A204.1 (cell line): ENCODE measurements around the gene HELZ.

Experiments
- FAIRE-seq: peaks from 2 replicates; lab custom pipeline; 2012; peaks lifted over from hg19 to GRCh38; lab: Jason Lieb, UNC

Gene HELZ

DNA sequence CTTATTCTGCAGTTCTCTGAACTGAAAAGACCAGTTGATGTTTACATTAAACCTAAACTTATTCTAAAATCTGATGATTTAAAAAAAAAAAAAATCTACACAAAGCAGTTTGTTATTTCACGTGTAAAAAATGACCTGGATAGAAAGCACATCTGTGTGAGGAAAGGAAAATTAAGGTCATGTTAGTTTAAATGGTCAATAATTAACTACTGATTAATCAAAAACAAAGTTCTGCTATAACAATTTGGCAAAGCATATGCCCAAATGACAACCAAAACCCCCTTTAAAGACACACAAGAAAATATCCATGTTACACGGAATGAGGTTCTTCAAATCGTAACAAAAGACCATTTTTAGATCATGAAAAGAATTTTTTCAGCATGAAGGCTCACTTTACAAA is 170.2 kb downstream of the HELZ start:
- no peak for FAIRE-seq

DNA sequence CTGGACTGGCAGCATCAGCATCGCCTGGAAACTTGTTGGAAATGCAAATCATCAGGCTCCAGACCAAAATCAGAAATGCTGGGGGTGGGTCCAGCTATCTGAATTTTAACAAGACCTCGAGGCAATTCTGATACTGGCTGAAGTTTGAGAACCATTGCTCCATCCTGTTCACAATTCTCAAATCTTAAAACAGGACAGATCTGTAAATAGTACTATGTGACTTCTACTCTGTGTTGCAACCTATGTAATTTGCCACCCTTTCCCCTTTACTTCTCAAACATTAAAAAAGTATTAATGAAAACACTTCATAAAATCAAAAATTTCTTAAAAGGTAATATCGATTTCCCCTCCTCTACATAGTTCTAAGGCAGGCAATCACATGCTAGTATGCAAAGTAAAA is 172.1 kb downstream of the HELZ start:
- FAIRE-seq = no peak

DNA sequence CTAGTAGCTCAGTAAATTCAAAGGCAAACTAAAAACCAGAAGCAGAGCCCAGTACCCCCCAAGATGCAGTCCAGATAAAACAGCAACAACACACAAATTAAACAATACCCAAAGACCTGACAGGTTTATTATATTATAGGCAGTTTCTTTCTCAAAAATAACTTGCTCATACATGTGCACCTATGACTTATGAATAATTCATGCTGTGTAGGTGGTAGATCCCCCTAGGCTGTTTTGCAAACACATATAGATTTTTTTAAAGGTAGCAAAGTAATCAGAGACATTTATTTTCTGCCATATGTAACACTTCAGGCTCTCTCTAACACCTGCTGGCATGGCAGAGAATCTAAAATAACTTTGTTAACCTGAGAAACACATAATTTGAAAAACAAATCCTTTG is 173.4 kb downstream of the HELZ start:
- FAIRE-seq = no peak

DNA sequence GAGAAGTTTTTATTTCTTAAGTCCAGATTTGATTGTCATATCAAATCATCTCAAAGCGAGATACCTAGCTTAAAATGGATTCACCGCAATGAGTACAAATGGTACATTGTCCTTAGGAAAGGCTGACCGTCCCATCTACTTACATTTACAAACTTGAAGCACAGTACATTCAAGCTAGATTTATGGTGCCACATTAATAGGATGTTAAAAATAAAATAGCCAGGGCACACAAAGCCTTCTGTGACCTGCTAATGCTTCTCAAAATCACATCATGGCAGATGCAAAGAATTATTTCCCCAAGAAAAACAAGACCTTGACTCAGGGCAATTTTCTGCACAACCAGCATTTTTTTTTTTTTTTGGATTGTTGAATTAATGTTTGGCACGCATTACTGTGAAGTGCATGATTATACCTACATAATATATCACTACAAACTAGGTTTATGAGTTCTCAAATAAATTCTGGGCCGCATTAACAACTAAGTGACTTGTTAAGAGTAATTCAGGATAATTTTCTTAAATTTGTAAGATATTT is 175.3 kb downstream of the HELZ start:
- no peak for FAIRE-seq

DNA sequence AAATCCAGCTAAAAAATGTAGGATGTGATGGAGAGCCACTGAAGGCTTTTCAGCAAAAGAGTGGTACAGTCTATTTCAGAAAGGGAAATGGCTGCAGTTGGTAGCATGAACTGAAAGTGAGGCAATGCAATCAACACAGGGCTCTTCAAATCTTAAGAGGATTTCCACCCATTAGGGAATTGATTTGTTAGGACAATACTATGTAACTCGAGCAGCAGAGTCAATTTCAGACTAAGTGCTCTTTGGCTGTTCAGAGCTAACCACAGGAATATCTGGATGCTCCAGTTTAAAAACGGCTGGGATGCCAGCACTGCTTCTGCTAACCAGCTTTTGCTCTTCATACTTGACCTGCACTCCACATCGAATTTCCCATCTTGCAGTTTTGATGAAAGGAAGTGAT is 176.0 kb downstream of the HELZ start:
- FAIRE-seq = no peak

DNA sequence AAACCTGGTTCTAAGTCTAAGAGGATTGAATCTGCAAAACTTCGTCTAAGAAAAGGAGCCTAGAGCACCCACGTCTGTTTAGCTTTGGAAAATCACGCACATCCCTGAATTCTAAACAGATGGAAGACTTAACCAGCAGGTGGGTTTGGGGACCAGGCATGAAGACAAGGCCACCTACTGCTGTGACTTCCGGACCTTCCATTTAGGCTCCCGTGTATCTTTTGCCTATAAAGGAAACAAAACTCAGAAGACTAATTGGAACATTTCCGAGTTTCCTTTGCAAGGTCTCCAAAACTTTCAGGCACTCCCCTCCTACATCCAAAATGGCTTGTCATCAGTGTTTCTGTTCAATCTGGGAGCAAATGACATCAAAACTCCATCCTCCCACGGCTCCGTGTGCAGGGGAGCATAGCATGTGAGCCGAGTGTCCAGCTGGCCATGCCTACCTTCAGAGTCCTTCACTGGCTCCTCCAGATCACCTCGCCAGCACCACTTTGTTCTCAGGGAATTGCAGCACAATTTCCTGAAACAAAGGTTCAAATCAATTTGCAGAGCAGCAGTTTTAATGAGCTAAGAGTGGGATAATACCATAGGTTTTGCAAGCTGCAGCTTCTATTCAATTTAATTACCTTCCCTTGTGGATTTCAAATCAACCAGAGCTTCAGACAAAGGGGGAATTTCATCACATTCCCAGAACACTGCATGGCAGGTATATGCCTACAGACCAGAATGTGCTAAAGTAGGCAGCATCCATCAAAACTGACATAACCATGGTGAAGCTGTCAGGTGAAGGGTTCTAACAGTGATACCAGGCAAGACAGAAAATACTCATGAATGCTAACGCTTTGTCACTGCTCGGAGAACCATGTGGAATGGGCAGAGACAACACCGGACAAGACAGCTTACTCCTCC is 177.2 kb downstream of the HELZ start:
- FAIRE-seq = no peak

DNA sequence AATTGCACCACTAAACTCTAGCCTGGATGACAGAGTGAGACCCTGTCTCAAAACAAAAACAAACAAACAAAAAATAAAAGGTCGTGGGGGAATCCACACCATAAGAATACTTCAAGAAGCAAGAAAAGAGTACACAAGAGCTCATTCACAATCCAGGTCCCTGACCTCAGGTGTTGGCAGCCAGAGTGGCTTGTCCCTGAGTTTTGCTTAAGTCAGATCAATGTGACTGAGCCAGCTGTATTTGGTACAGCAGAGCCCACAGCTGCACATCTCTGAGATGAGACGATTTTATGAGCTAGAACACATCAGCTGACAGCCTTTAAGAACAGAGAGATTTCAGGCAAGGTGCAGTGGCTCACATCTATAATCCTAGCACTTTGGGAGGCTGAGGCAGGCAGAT is 178.3 kb downstream of the HELZ start:
- no peak for FAIRE-seq

DNA sequence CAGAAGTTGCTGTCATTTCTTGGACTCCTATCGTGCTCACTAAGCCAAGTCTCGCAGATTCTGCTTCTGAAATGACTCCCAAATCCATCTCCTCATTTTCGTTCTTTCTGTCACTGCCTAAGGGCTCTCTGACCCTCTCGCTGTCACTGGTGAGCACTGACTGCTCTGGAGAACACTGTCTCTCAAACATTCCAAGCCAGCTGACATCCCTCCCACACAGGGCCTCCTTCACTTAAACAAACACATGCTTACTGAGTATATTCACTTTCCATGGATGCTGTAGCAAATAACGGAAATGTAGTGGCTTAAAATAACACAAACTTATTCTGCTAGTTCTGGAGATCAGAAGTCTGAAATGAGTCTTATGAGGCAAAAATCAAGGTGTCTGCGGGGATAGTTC is 181.9 kb downstream of the HELZ start:
- FAIRE-seq = no peak

DNA sequence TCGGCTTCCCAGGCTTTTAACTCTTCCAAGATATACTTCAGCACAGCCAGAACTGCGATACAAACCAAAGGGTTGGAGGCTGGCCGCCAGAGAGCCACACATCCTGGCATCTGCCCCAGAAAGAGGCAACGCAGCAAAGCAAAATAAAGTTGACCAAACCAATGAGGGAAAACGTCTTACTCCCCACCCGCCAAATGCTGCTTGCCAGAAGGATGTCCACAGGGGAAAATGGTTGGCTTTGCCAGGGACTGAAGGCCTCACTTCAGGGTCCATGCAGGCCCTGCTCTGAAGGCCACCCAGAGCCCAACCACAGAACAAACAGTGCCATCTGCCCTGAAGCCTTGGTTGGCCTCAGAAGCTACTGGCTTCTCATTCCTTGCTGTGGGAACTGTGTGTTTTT is 185.6 kb downstream of the HELZ start:
- no peak for FAIRE-seq

DNA sequence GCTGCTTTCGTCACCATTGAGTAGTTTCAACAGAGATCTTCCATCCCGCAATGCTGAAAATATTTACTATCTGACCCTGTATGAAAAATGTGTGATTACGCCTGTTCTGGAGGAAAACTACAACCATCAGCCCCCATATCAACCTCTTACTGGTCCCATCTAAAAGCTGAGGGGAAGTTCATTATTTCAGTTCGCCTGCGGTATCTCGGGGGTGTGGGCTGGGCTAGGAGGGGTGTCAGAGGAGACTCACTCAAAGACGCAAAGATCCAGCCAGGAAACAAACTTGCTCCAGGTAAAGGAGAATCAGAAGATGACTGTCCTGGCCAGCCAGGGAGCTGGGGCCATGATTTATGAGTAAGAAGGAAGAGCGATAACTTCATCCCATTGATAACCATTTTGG is 187.0 kb downstream of the HELZ start:
- FAIRE-seq = no peak

DNA sequence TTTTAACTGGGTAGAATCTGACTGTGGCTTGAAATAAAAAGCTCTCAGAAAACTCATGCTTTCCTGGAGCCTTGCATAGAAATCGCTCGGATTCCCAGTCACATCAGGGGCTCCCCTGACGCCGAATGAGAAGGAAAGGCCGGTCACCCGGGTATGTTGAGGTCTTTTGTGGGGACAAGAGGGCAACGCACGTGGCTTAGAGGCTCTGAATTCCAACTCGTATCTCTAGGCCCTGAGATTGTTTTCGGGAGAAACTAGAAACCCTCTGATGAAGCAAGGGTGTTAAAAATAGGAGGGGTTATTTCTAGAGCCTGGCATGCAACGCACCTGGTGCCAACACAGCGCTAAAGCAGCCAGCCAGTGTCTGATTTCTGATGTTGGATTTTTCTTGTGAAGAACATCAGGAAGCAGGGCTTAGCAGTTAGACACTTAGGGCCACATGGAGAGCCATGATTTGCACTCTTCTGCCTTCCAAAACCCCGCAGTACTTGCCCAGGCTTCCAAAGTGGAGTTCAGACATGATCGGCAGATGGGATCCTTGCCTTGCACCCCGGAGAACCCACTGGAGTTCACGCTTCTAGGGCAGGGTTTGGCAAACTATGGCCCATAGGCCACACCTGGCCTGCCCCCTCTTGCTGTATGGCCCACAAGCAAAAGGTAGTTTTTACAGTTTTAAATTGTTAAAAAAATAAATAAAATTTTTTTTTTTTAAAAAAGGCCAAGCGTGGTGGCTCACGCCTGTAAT is 188.1 kb downstream of the HELZ start:
- FAIRE-seq = no peak

DNA sequence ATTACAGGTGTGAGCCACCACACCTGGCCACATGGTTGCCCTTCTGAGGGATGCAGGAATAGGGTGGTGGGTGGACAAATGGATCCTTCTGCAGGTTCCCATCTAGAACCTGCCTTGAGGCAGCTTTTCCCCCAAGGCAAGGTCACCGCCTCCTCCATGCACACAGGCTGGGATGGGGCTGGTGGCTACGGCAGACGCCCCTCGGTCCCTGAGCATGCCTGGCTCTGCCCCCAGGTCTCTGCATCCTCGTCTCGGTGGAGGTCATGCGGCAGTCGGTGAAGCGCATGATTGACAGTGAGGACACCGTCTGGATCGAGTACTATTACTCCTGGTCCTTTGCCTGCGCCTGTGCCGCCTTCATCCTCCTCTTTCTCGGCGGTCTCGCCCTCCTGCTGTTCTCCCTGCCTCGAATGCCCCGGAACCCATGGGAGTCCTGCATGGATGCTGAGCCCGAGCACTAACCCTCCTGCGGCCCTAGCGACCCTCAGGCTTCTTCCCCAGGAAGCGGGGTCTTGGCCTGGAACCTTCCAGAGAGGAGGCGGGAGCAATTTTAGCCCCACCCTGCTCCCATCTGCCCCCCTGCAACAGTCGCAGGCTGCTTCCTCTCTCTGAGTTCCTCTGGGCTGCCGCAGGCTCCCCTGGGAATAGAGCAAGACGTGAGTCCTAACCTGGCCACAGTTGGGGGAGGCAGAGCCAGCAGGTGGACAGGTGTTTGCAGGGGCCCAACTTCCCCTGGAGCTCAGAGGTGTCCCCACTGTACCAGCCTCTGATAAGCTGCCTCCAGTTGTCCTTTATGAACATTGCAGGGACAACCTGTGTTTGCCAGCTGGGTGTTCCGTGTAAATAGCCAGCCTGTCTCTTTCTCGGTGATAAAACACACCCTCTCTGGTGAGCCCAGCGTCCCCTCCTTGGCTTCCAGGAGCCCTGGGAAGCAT is 188.9 kb downstream of the HELZ start:
- no peak for FAIRE-seq

DNA sequence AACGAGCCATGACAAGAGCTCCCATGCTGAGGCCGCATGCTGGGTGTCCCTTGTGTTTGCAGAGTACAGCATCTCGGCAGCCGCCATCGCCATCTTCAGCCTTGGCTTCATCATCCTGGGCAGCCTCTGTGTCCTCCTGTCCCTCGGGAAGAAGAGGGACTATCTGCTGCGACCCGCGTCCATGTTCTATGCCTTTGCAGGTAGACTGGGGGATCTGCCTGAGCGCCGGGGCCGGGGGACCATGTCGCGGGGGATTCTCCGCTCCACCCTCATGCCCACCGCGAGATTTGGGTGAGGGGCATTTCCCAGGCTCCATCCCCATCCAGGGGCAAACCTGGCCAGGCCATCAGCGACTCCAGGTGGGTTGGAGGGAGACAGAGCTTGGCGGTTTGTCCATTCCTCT is 190.0 kb downstream of the HELZ start:
- FAIRE-seq = no peak

DNA sequence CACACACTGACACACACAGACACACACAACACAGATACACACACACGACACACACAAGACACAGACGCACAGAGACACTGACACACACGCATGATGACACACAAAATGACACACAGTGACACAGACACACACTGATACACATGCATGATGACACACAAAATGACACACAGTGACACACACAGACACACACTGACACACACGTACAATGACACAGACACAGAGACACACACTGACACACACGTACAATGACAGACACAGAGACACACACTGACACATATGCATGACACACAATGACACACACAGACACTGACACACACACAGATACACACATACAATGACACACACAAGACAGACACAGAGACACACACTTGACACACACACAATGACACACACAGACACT is 190.4 kb downstream of the HELZ start:
- no peak for FAIRE-seq

DNA sequence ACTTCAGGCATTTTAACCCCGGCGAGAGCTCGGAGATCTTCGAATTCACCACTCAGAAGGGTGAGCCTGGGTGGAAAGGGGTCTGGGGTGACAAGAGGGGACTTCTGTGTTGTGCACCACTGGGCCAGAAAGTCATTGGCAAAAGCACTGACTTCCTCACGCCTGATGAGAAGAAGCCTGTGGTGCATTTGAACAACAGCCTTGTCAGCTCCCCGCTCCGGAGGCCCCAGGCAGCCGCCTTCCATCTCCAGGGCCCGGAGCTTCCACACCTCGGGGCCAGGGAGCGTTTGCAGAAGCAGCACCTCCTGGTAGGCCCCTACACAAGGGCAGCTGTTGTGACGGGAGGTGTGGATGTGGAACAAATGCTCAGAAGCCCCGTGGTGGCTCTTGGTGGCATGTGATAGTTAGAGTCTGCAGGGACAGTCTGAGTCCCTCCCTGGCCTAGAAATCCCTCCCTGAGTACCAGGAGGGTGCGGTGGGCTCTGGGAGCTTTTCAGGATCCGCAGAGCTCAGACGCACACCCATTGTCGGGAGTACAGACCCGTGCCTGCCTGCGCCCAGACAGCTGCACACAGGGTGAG is 190.9 kb downstream of the HELZ start:
- FAIRE-seq = no peak

DNA sequence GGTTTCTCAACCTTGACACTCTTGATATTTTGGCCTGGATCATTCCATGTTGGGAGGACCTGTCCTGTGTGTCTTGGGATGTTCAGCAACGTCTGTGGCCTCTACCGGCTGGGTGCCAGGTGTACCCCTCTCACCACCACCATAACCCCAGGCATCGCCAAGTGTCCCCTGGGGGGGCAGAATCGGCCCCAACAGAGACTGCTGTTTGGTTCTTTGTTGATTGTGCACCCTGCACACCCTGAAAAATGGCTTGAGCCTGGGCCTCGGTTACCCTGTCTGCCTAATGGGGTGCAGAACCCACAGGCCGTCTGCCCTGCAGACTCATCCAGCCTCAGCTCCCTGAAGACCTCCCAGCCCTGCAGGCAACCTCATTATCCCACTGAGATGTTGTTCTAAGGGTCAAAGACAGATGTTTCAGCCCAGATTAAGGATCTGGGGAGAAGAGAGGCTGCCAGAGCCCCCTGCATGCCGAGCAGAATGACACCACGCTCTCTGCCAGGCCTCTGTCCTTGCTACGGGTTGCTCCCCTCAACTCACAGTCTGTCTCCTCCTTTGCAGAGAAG is 191.5 kb downstream of the HELZ start:
- FAIRE-seq = no peak

DNA sequence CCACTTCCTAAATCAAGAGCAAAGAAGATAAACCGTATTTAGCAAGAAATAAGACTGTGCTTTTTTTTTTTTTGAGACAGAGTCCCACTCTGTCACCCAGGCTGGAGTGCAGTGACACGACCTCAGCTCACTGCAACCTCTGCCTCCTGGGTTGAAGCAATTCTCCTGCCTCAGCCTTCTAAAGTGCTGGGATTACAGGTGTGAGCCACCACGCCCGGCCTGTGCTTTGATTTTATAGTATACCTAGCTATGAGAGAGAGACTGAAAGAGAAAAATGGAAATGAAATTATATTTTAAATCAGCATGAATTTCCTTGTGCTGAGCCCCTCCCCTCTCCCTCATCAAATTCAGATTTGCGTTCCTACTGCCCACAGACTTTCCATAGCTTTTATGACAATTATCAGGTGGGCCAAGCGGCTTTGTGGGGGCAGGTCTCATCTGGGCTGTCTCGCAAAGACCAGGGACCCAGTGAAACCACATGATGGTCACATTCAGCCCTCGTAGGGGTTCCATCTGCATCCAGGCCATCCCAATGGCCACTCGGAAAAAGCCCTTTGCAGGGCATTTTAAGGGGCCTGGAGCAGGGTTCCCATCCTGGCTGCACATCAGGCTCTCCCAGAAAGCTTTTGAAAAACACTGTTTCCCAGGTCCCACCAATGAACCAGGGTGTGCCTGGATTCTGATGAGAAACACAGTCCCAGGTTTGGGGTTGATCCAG is 192.1 kb downstream of the HELZ start:
- no peak for FAIRE-seq

DNA sequence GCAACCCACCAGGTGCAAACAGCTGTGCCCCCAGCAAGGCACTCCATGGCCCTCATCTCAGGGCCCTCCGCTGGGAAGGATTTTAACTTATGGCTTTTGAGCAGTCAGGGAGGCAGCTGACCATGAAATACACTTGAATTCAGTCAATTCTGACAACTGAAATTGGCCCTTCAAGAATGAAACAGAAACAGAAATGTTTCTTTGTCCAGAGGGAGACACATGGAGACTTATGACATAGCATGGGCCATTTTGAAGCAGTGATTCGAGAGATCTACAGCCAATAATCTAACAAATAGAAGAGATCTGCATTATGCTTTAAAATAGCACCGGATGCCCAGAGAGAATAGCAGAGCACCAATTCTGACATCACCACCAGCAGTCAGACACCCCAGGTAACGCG is 193.2 kb downstream of the HELZ start:
- no peak for FAIRE-seq

DNA sequence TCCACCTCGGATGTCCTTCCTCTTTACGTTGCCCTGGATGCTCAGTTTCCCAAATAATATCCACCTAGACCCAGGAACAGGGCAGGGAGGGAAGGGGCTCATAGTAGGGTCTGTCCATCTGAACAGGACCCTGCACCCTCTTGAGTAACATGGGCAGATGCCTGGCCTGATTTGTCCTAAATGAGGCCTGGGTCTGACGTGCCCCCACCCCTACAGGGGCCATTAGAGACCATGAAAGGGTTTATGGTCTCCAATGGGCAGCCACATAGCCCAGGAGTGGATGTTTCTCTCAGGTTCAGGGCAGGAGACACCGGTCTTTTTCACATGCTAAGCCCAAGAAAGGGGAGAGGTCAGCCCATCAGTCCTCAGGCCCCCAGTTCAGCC is 193.8 kb downstream of the HELZ start:
- no peak for FAIRE-seq

DNA sequence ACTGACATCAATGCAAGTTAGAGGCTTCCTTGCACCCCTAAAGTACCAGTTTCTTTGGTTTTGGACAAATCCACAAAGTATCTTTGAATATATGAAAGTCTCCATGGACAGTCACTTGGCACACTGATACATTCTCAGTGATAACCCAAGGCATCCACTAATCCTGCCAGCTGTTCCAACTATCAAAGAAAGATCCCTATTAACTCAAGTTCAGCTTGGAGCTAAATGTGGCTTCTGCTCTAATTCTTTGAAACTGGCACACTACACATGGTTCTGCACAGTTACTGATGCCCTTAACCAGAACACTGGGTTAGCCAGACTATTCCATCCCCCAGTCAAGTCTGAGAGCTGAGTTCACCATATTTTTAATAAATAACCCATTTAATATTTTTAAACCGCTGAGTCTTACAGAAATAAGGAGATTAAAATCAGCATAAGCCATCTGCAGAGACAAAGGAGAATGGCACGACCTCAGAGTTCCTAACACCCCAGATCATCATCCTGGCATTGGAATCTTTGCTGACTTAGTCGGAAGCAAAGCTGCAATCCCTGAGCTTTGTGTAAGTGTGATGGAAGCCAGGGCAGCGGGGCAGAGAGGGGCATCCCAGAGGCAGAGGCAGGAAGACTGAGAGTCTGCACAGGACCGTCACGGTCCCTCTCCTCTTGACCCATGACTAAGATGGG is 194.4 kb downstream of the HELZ start:
- no peak for FAIRE-seq
